Panc1 (cell line): ENCODE data around the gene F2. TPM values are rescaled to one million over a fixed set of nuclear protein-coding genes. Genes with fewer than 3 reads are reported as not detected.

Source experiments
- ATAC-seq: fragments of 200-7000 bp; cut with Tn5 transposase; 2 replicates; pipeline ENCODE4 v1.9.1; 2020; ENCODE audit warnings: mild to moderate bottlenecking, moderate library complexity
- BruUV-seq: library from RNA; stranded (reverse); fragments of 400-500 nt; replicated peaks from 2 replicates; lab custom pipeline; 2021; lab: Mats Ljungman, UMichigan
- CTCF ChIA-PET: fragments of 300-600 bp; sonication (Branson Sonifier 250); formaldehyde crosslinking; loops from one replicate; lab custom pipeline; 2022; ENCODE audit warnings: antibody characterized with exemption; lab: Charles Lee
- POLR2A ChIA-PET: fragments of 300-600 bp; sonication (Branson Sonifier 250); formaldehyde crosslinking; loops from one replicate; lab custom pipeline; 2022; ENCODE audit warnings: antibody characterized with exemption; lab: Charles Lee
- DNase-seq: peaks from one replicate; pipeline ENCODE4 v3.0.0-alpha.2; 2010; ENCODE audit warnings: low read depth, low spot score
- H3K27ac ChIP-seq: 2 replicates; pipeline ENCODE4 v1.5.1; 2011; ENCODE audit warnings: mild to moderate bottlenecking, low read length, inconsistent platforms
- H3K27me3 ChIP-seq: fragments of 200-500 bp; sonication (Bioruptor generic); 2 replicates; pipeline ENCODE4 v1.6.0; 2014; ENCODE audit warnings: low read length, inconsistent platforms; ENCODE audit not compliant: control insufficient read depth, insufficient read depth
- H3K36me3 ChIP-seq: fragments of 200-500 bp; sonication (Bioruptor generic); 2 replicates; pipeline ENCODE4 v1.5.1; 2014; ENCODE audit warnings: inconsistent platforms, mild to moderate bottlenecking, low read length, moderate library complexity; ENCODE audit not compliant: control insufficient read depth, insufficient read depth
- H3K4me1 ChIP-seq: 2 replicates; pipeline ENCODE4 v1.5.1; 2011; ENCODE audit warnings: inconsistent platforms, mild to moderate bottlenecking, low read length, moderate library complexity; ENCODE audit not compliant: control insufficient read depth, insufficient read depth
- H3K4me3 ChIP-seq, 2 experiments: 2 replicates each; pipeline ENCODE4 v1.5.1; 2011 to 2012; ENCODE audit warnings: low read depth in 2 of 2, low read length in 2 of 2, mild to moderate bottlenecking in 2 of 2, inconsistent platforms in 1 of 2, moderate library complexity in 1 of 2
- H3K9me3 ChIP-seq: fragments of 200-500 bp; sonication (Bioruptor generic); 2 replicates; pipeline ENCODE4 v1.5.1; 2014; ENCODE audit warnings: low read depth, mild to moderate bottlenecking, inconsistent platforms, low read length, moderate library complexity; ENCODE audit not compliant: control insufficient read depth, insufficient read depth
- POLR2AphosphoS5 ChIP-seq: IDR thresholded peaks from 2 replicates; pipeline ENCODE4 v1.6.1; 2012; ENCODE audit warnings: mild to moderate bottlenecking, low read depth, low read length, moderate library complexity
- SIN3A ChIP-seq: IDR thresholded peaks from 2 replicates; pipeline ENCODE4 v1.6.1; 2012; ENCODE audit warnings: low read depth, mild to moderate bottlenecking, low read length, moderate library complexity, borderline replicate concordance; ENCODE audit not compliant: insufficient read depth
- TCF7L2 ChIP-seq: IDR thresholded peaks from 2 replicates; pipeline ENCODE4 v1.6.1; 2011; ENCODE audit warnings: mild to moderate bottlenecking, low read depth, low read length, inconsistent platforms
- in situ Hi-C: cut with HindIII; loops from 2 replicates; pipeline ENCODE4 v1.10.0; 2016; ENCODE audit warnings: low sequenced_read_pairs, low pct_unique_long_range_greater_than_20kb
- intact Hi-C: fragments of 100-400 bp; cut with micrococcal nuclease; formaldehyde crosslinking; loops from one replicate; pipeline ENCODE4 v1.10.0; 2022; ENCODE audit not compliant: unreplicated experiment
- total RNA-seq: library from RNA; stranded (reverse); gene quantifications from one replicate; pipeline ENCODE4 v1.2.1, GENCODE V29; 2021; ENCODE audit not compliant: unreplicated experiment
- TF ChIP-seq, protein P1 (sequence below), 2 experiments: IDR thresholded peaks; 2 replicates each; pipeline ENCODE4 v1.6.1; 2011 to 2012; ENCODE audit warnings: low read depth in 2 of 2, control low read depth in 1 of 2, low read length in 1 of 2, mild to moderate bottlenecking in 1 of 2, moderate library complexity in 1 of 2; ENCODE audit not compliant: insufficient read depth in 1 of 2
- TF ChIP-seq, protein P2 (sequence below): fragments of 450-650 bp; IDR thresholded peaks from 2 replicates; pipeline ENCODE4 v1.5.1; 2017; ENCODE audit warnings: mild to moderate bottlenecking

Gene F2
- total RNA-seq, 1 experiment from 2014 or later, result 0.64 TPM

DNA sequence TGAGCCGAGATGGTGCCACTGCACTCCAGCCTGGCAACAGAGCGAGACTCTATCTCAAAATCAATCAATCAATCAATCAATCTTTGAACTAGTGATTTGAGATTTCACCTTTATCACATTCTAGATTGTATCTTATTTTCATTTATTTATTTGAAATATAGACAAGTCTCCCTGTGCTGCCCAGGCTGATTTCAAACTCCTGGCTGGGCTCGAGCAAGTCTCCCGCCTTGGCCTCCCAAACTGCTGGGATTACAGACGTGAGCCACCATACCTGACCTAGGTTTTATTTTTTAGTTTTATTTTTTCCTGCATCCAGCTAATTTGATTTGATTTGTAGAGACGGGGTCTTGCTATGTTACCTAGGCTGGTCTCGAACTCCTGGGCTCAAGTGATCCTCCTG, 17.1 kb downstream of the F2 start:
- ATAC-seq (no peak), DNase-seq (no peak)
- TF ChIP-seq, protein P1, sequence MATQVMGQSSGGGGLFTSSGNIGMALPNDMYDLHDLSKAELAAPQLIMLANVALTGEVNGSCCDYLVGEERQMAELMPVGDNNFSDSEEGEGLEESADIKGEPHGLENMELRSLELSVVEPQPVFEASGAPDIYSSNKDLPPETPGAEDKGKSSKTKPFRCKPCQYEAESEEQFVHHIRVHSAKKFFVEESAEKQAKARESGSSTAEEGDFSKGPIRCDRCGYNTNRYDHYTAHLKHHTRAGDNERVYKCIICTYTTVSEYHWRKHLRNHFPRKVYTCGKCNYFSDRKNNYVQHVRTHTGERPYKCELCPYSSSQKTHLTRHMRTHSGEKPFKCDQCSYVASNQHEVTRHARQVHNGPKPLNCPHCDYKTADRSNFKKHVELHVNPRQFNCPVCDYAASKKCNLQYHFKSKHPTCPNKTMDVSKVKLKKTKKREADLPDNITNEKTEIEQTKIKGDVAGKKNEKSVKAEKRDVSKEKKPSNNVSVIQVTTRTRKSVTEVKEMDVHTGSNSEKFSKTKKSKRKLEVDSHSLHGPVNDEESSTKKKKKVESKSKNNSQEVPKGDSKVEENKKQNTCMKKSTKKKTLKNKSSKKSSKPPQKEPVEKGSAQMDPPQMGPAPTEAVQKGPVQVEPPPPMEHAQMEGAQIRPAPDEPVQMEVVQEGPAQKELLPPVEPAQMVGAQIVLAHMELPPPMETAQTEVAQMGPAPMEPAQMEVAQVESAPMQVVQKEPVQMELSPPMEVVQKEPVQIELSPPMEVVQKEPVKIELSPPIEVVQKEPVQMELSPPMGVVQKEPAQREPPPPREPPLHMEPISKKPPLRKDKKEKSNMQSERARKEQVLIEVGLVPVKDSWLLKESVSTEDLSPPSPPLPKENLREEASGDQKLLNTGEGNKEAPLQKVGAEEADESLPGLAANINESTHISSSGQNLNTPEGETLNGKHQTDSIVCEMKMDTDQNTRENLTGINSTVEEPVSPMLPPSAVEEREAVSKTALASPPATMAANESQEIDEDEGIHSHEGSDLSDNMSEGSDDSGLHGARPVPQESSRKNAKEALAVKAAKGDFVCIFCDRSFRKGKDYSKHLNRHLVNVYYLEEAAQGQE (IDR thresholded peaks at IDR 0.05; ENCODE audit: insufficient read depth in 1 of 2, low read depth in 2 of 2, low read length in 1 of 2), result no peak
- Histone ChIP-seq H3K36me3 (no peaks in the 10 kb centered on the region), H3K27ac (no peak overlapping the region), H3K4me3 (no peak overlapping the region), H3K27me3 (no peaks in the 10 kb centered on the region), H3K9me3 (no peaks in the 10 kb centered on the region), H3K4me1 (no peaks in the 10 kb centered on the region)
- in situ Hi-C loops (no loop called here), intact Hi-C loops (no loop called here)
- ChIA-PET POLR2A (no interaction called here), CTCF (interaction anchor here (0.6 kb wide), 1 partner anchor 245 kb away, joined by 4 read pairs; no protein-coding TSS in a partner anchor)
- BruUV-seq, result no TSS peak

DNA sequence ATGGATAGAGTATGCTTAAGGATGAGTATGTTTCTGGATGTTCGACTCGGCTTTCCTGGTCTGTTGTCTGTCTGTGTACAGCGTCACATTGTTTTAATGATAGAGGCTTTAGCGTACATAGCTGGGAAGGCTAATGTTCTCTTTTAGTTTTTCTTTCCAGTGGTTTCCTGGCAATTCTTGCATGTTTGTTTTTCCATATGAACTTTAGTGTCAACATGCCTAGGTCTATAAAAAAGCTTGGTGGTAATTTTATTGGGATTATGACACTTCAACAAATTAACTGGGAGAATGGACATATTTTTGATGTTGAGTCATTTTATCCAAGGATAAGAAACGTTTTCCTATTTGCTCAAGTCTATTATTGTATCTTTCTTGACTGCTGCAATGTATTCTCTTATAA, 17.6 kb downstream of the F2 start:
- Histone ChIP-seq H3K27ac (no peak overlapping the region), H3K9me3 (no peaks in the 10 kb centered on the region), H3K27me3 (no peaks in the 10 kb centered on the region), H3K4me1 (no peaks in the 10 kb centered on the region), H3K36me3 (no peaks in the 10 kb centered on the region), H3K4me3 (no peak overlapping the region)
- BruUV-seq, result no TSS peak
- CTCF ChIA-PET, result interaction anchor here (0.6 kb wide), 1 partner anchor 245 kb away, joined by 4 read pairs; no protein-coding TSS in a partner anchor
- TF ChIP-seq SIN3A, result no peak
- TF ChIP-seq, protein P1 (IDR thresholded peaks at IDR 0.05; ENCODE audit: insufficient read depth in 1 of 2, low read depth in 2 of 2, low read length in 1 of 2), result no peak
- TF ChIP-seq, protein P2, sequence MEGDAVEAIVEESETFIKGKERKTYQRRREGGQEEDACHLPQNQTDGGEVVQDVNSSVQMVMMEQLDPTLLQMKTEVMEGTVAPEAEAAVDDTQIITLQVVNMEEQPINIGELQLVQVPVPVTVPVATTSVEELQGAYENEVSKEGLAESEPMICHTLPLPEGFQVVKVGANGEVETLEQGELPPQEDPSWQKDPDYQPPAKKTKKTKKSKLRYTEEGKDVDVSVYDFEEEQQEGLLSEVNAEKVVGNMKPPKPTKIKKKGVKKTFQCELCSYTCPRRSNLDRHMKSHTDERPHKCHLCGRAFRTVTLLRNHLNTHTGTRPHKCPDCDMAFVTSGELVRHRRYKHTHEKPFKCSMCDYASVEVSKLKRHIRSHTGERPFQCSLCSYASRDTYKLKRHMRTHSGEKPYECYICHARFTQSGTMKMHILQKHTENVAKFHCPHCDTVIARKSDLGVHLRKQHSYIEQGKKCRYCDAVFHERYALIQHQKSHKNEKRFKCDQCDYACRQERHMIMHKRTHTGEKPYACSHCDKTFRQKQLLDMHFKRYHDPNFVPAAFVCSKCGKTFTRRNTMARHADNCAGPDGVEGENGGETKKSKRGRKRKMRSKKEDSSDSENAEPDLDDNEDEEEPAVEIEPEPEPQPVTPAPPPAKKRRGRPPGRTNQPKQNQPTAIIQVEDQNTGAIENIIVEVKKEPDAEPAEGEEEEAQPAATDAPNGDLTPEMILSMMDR, result no peak
- TF ChIP-seq TCF7L2, result no peak
- no peak for TF ChIP-seq POLR2AphosphoS5
- POLR2A ChIA-PET, result no interaction called here
- in situ Hi-C loops, result no loop called here
- no peak for DNase-seq
- ATAC-seq, result peak; percentile 37; the same call in 1 of the 2 replicates
- intact Hi-C loops, result no loop called here
